ENCODE measurements around the gene CSGALNACT2. TPM values are rescaled to one million over a fixed set of nuclear protein-coding genes. Genes with fewer than 3 reads are reported as not detected.

Gene CSGALNACT2
- total and polyA plus RNA-seq, 12 donors, result 5.8 to 19.4 (median 12.3) TPM

DNA sequence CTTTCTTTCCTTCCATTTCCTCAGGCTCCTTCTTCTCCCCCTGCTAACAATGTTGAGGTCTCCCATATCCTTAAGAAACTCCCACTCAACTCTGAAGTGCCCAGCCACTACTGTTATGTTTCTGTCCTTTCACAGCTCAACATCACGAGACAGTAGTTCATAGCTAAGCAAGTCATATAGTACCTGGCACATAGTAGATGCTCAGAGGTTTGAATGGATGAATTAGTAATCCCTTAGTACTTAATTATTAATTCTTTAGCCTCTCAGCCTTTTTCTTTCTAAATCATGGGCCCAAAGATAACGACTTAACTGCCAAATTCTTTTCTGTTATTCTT, 22.6 kb downstream of the CSGALNACT2 start:
- WGBS, 4 donors, result 87 to 95% (median 92%) methylated on average over 2 of the region's 2 CpGs

DNA sequence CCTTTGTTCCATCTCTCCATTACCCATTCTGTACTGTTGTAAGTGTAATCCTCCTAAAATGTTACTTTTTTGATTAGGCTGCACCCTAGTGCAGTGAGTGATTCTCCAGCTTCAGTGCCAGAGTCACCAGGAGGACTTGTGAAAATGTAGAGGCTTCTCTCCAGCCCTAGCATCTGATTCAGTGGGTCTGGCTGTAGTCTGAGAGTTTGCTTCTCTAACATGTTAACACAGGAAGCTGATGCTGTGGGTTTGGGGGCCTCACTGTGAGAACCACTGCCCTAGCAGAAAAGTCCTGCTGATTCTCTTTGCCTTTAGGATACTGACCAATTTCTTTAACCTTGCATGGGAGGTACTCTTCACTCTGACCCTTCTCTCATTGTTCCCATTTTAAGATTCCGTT, 24.4 kb downstream of the CSGALNACT2 start:
- 89 to 97% (median 95%) methylated on average over 1 of the region's 1 CpG for WGBS, 4 donors

More for the DNA sequence above, 22.6 kb downstream of the CSGALNACT2 start:
- Histone ChIP-seq H3K27me3 (no peaks in the 10 kb centered on the region), H3K27ac (no peak overlapping the region), H3K36me3 (replicated peaks in 1 of 2) (no peaks in the 10 kb centered on the region), H3K4me3 (no peak overlapping the region), H3K9me3 (replicated peaks in 1 of 3) (no peaks in the 10 kb centered on the region), H3K4me1 (replicated peaks in 1 of 2) (peaks cover 7 to 28% of the 10 kb centered on the region in 2 donors)
- no peak for TF ChIP-seq POLR2A (IDR thresholded peaks at IDR 0.05)
- intact Hi-C loops (cut with DNase I), result no loop called here
- no peak for DNase-seq

DNA sequence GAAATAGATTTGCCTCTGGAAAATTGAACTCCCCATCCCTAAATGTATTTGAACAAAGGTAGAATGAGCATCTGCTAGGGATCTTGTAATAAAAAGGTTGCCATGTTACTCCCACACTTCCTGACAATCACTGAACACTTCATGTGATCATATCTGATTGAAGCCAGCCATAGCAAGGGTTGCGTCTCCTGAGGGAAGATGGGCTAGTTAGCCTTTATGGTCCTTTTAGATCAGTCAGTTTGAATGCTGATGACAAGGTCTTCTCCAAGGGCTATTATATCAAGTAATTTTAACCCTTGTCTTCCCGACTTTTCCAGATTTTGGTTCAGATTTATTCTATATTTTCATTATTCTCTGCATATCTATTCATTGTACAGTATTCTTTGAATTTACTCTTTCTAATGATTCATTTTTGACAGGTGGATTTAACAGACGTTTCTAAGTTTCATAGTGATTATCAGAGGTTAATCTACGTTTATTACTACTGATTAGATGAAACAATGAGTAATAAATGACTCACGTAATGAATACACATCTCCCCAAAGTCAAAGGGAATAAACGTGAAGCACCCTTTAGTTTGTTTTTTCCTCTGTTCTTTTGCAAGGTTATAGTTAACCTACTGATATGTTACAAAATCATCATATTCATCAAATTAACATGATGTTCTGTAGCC, 28.1 kb downstream of the CSGALNACT2 start:
- peak overlapping the region in 1 of 5 donors; percentile 7 for H3K27ac ChIP-seq
- TF ChIP-seq, protein P1, sequence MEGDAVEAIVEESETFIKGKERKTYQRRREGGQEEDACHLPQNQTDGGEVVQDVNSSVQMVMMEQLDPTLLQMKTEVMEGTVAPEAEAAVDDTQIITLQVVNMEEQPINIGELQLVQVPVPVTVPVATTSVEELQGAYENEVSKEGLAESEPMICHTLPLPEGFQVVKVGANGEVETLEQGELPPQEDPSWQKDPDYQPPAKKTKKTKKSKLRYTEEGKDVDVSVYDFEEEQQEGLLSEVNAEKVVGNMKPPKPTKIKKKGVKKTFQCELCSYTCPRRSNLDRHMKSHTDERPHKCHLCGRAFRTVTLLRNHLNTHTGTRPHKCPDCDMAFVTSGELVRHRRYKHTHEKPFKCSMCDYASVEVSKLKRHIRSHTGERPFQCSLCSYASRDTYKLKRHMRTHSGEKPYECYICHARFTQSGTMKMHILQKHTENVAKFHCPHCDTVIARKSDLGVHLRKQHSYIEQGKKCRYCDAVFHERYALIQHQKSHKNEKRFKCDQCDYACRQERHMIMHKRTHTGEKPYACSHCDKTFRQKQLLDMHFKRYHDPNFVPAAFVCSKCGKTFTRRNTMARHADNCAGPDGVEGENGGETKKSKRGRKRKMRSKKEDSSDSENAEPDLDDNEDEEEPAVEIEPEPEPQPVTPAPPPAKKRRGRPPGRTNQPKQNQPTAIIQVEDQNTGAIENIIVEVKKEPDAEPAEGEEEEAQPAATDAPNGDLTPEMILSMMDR (IDR thresholded peaks at IDR 0.05), result no peak
- no peak for TF ChIP-seq POLR2A (IDR thresholded peaks at IDR 0.05)
- no peak for DNase-seq
- H3K27me3 ChIP-seq, result no peaks in the 10 kb centered on the region
- H3K9me3 ChIP-seq (replicated peaks in 1 of 3), result no peaks in the 10 kb centered on the region
- peaks cover 5 to 13% of the 10 kb centered on the region in 2 donors for H3K4me1 ChIP-seq (replicated peaks in 1 of 2)
- intact Hi-C loops (cut with DNase I), result no loop called here
- H3K36me3 ChIP-seq (replicated peaks in 1 of 2), result peaks cover 0 to 8% of the 10 kb centered on the region in 2 donors
- 44 to 56% (median 47%) methylated on average over 6 of the region's 6 CpGs for WGBS, 4 donors
- H3K4me3 ChIP-seq, result no peak overlapping the region

More for the DNA sequence above, 24.4 kb downstream of the CSGALNACT2 start:
- H3K4me3 ChIP-seq, result no peak overlapping the region
- intact Hi-C loops (cut with DNase I), result no loop called here
- H3K27ac ChIP-seq, result no peak overlapping the region
- H3K9me3 ChIP-seq (replicated peaks in 1 of 3), result no peaks in the 10 kb centered on the region
- TF ChIP-seq POLR2A (IDR thresholded peaks at IDR 0.05), result no peak
- TF ChIP-seq, protein P1 (IDR thresholded peaks at IDR 0.05), result no peak
- no peak for DNase-seq
- peaks cover 12 to 33% of the 10 kb centered on the region in 2 donors for H3K4me1 ChIP-seq (replicated peaks in 1 of 2)
- H3K36me3 ChIP-seq (replicated peaks in 1 of 2), result no peaks in the 10 kb centered on the region
- H3K27me3 ChIP-seq, result no peaks in the 10 kb centered on the region

DNA sequence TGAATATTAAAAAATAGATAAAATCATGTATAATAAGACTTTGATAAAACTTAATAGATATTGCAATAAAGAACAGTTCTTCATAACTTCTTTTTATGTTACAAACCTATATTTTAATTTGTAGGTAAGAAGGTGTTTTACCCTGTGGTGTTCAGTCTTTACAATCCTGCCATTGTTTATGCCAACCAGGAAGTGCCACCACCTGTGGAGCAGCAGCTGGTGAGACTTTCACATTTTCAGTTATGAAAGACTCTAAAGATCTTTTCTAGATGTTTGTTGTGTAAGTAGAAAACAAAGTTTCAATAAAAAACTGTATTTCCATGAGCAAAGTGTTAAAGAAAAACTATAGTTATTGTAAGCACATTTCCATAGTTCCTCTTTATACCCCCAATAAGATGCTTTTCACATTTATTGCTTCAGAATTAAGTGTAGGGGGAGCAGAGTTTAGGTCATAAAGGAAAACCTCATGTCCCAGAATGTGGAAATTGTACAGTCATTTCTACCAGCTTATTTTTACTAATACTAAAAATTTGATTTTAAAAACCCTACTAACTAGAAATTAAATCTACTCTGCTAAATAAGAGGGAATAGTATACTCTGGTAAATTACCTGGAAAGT, 28.7 kb downstream of the CSGALNACT2 start:
- peaks cover 5 to 13% of the 10 kb centered on the region in 2 donors for H3K4me1 ChIP-seq (replicated peaks in 1 of 2)
- H3K36me3 ChIP-seq (replicated peaks in 1 of 2), result peaks cover 0 to 8% of the 10 kb centered on the region in 2 donors
- no peak for TF ChIP-seq POLR2A (IDR thresholded peaks at IDR 0.05)
- TF ChIP-seq, protein P1 (IDR thresholded peaks at IDR 0.05), result no peak
- H3K27ac ChIP-seq, result peak overlapping the region in 1 of 5 donors; percentile 7
- no peaks in the 10 kb centered on the region for H3K27me3 ChIP-seq
- H3K9me3 ChIP-seq (replicated peaks in 1 of 3), result no peaks in the 10 kb centered on the region
- H3K4me3 ChIP-seq, result no peak overlapping the region
- intact Hi-C loops (cut with DNase I), result no loop called here
- DNase-seq, result no peak

Measured in adrenal gland (tissue), 12 donors.